Stomach (tissue), 9 donors: ENCODE results near the gene CTDSPL2. TPM values are rescaled to one million over a fixed set of nuclear protein-coding genes. Genes with fewer than 3 reads are reported as not detected.
"Not testable (repeated sequence)": the region's sequence is repeated elsewhere in the genome, so short reads cannot be mapped to it uniquely, and the experiment has no call there.

Source experiments
- DNase-seq, 2 donors: peaks; one replicate each; pipeline versions ENCODE4 v3.0.0 to v3.0.0-alpha.2; 2013 to 2019
- H3K27ac ChIP-seq, 5 donors: fragments of 200-600 bp in 4 of 5; sonication (generic) in 4 of 5; one replicate each; pipeline ENCODE4 v1.5.1; 2013 to 2019; ENCODE audit warnings: mild to moderate bottlenecking in 1 of 5, moderate library complexity in 1 of 5
- H3K27me3 ChIP-seq, 3 donors: fragments of 200-600 bp; sonication (generic); one replicate each; pipeline ENCODE4 v1.5.1; 2017 to 2019; ENCODE audit warnings: mixed run types in 1 of 3
- H3K36me3 ChIP-seq, 4 donors: fragments of 200-600 bp; sonication (generic); 1 replicate in 3 of 4; 2 replicates in 1 of 4; pipeline ENCODE4 v1.5.1; 2016 to 2019
- H3K4me1 ChIP-seq, 4 donors: fragments of 200-600 bp; sonication (generic); one replicate each; pipeline ENCODE4 v1.5.1; 2016 to 2019
- H3K4me3 ChIP-seq, 4 donors: fragments of 200-600 bp; sonication (generic) in 3 of 4; one replicate each; pipeline ENCODE4 v1.5.1; 2016 to 2019; ENCODE audit warnings: mild to moderate bottlenecking in 1 of 4
- H3K9me3 ChIP-seq, 4 donors: fragments of 200-600 bp; sonication (generic); one replicate each; pipeline ENCODE4 v1.5.1; 2016 to 2019
- EP300 ChIP-seq: sonication (generic); formaldehyde crosslinking; IDR thresholded peaks from one replicate; pipeline ENCODE4 v1.6.1; 2017; ENCODE audit warnings: antibody characterized with exemption
- POLR2A ChIP-seq, 4 donors: fragments of 450-650 bp; IDR thresholded peaks; one replicate each; pipeline ENCODE4 v1.6.1; 2016; ENCODE audit warnings: antibody characterized with exemption in 4 of 4, control low read depth in 2 of 4, mild to moderate bottlenecking in 1 of 4, moderate library complexity in 1 of 4
- POLR2AphosphoS5 ChIP-seq, 3 donors: sonication (generic); formaldehyde crosslinking; IDR thresholded peaks; one replicate each; pipeline ENCODE4 v1.6.1; 2016; ENCODE audit warnings: antibody characterized with exemption in 3 of 3
- WGBS, 5 donors: extraction: QIAGEN DNeasy Blood & Tissue Kit in 3 of 5; methylation state at CpG; one replicate each; pipeline versions ENCODE4 v1.1.5 to v1.1.7; 2013 to 2018; 5-methylcytosine and 5-hydroxymethylcytosine counted together
- intact Hi-C: fragments of 100-400 bp; cut with DNase I; formaldehyde crosslinking; loops from one replicate; pipeline ENCODE4 v1.15.1; 2023; ENCODE audit warnings: low total_unique reads
- polyA plus RNA-seq, 3 donors: library from polyadenylated mRNA; stranded (reverse); fragments of 200-250 nt; gene quantifications; one replicate each; pipeline ENCODE4 v1.2.3, GENCODE V29; 2013
- total RNA-seq, 5 donors: library from RNA; depleted of rRNA; stranded (reverse); fragments of >200 nt; gene quantifications; one replicate each; pipeline versions ENCODE4 v1.1.0 to v1.2.3, GENCODE V29; 2014 to 2016
- TF ChIP-seq, protein P1 (sequence below), 7 experiments: fragments of 450-650 bp in 4 of 7; fragments of 200-600 bp in 3 of 7; sonication (generic) in 3 of 7; IDR thresholded peaks; one replicate each; pipeline ENCODE4 v1.5.1; 2016 to 2019; ENCODE audit warnings: antibody characterized with exemption in 7 of 7, control low read depth in 2 of 7, mild to moderate bottlenecking in 1 of 7
- donor health status: healthy with polysubstance abuse.
- donor health status: Bipolar disorder and iron deficiency.
- donor health status: healthy.

CTDSPL2 gene
- total and polyA plus RNA-seq, 8 donors: 3.5 to 94.2 (median 9.9) TPM

DNA sequence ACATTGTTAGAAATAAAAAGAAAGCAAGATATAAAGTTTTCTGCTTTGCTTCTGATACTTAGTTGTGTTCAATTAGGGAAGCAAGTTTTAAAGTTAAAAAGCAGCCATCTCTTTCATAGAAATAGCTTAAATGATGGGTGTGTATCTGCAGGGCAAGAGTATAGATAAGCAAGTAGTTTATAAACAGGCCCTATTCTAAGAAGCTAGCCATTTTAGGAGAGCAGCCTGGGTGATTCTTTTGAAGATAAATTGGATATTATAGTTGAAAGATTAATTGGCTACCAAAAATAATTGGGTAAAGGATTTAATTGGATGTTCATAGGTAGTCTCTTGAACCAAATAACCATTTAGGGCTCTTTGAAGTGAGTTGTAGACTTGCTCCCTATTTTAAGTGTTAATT, 115.2 kb downstream of the CTDSPL2 start:
- no peak overlapping the region for H3K4me3 ChIP-seq
- TF ChIP-seq POLR2A (IDR thresholded peaks at IDR 0.05) (no peak), POLR2AphosphoS5 (IDR thresholded peaks at IDR 0.05) (no peak), EP300 (no peak)
- TF ChIP-seq, protein P1, sequence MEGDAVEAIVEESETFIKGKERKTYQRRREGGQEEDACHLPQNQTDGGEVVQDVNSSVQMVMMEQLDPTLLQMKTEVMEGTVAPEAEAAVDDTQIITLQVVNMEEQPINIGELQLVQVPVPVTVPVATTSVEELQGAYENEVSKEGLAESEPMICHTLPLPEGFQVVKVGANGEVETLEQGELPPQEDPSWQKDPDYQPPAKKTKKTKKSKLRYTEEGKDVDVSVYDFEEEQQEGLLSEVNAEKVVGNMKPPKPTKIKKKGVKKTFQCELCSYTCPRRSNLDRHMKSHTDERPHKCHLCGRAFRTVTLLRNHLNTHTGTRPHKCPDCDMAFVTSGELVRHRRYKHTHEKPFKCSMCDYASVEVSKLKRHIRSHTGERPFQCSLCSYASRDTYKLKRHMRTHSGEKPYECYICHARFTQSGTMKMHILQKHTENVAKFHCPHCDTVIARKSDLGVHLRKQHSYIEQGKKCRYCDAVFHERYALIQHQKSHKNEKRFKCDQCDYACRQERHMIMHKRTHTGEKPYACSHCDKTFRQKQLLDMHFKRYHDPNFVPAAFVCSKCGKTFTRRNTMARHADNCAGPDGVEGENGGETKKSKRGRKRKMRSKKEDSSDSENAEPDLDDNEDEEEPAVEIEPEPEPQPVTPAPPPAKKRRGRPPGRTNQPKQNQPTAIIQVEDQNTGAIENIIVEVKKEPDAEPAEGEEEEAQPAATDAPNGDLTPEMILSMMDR (IDR thresholded peaks at IDR 0.05): no peak
- peaks cover 5 to 33% (median 17%) of the 10 kb centered on the region in 4 donors for H3K36me3 ChIP-seq
- DNase-seq: no peak
- intact Hi-C loops: no loop called here
- H3K9me3 ChIP-seq: no peaks in the 10 kb centered on the region
- peak overlapping the region in 1 of 5 donors; percentile 39 for H3K27ac ChIP-seq
- no peaks in the 10 kb centered on the region for H3K27me3 ChIP-seq
- peaks cover 39 to 93% (median 66%) of the 10 kb centered on the region in 4 donors for H3K4me1 ChIP-seq

DNA sequence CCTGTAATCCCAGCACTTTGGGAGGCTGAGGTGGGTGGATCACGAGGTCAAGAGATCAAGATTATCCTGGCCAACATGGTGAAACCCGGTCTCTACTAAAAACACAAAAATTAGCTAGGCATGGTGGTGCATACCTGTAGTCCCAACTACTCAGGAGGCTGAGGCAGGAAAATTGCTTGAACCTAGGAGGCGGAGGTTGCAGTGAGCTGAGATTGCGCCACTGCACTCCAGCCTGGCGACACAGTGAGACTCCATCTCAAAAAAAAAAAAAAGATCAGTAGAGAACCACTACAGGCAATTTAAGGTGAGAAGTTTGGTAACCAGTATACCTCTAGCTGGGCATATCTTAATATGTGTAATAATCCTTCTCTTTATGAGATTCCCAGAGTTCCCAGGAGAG, 117.3 kb downstream of the CTDSPL2 start:
- H3K4me3 ChIP-seq, H3K27me3 ChIP-seq, DNase-seq, H3K9me3 ChIP-seq, intact Hi-C loops, H3K27ac ChIP-seq: not testable (repeated sequence)
- 86 to 97% (median 90%) methylated on average over 5 of the region's 5 CpGs for WGBS, 5 donors
- H3K4me1 ChIP-seq: peaks cover 25 to 73% (median 50%) of the 10 kb centered on the region in 4 donors
- peaks cover 0 to 37% (median 15%) of the 10 kb centered on the region in 4 donors for H3K36me3 ChIP-seq

DNA sequence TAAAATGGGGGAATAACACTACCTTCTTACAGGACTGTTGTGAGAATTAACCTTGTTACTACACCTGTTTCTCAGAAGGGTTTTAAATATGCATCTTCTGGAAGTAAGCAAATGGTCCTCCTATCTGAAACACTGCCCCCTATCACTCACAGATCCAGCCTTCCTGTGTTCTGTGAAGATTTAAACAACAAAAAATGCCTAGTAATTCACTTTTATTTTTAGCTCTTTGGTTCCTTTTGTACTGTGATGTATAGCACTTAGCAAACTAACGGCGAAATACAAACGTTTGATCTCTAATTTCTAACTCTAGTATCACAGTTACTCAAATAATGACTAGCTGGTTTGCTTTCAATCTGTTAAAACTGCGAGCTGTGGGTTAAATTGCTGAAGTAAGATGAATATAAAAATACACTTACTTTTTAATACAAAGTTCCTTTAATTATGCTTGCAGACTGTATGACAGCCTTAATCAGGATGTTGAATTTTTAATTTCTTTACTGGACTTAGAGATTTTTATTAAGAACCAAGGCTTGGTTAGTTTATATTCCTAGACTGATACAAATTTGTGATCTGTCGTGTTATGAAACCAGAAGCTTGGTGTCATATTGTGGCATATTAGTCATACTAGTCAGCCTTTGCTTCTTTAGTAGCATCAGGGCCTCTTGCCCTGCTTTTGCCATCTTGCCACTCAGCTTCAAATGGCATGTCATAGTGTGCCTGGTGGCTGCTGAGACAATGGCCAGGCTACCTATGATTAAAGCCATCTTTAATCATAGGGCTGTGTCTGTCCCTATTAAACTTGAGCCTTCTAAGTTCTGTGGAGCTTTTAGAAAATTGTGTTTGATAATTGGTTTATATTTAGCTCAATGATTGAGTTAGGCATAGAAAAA, 118.7 kb downstream of the CTDSPL2 start:
- intact Hi-C loops: no loop called here

DNA sequence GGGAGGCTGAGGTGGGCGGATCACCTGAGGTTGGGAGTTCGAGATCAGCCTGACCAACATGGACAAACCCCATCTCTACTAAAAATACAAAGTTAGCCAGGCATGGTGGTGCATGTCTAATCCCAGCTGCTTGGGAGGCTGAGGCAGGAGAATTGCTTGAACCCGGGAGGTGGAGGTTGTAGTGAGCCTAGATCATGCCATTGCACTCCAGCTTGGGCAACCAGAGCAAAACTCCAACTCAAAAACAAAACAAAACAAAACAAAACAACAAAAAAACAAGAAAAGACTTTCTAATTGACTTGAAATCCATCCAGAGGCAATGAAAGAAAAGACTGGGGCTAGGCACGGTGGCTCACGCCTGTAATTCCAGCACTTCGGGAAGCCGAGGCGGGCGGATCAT, 121.7 kb downstream of the CTDSPL2 start:
- intact Hi-C loops, H3K27me3 ChIP-seq, H3K27ac ChIP-seq, H3K9me3 ChIP-seq, H3K4me3 ChIP-seq, DNase-seq: not testable (repeated sequence)
- Histone ChIP-seq H3K36me3 (peaks cover 14 to 51% (median 36%) of the 10 kb centered on the region in 4 donors), H3K4me1 (peaks cover 8 to 38% (median 25%) of the 10 kb centered on the region in 4 donors)
- WGBS, 5 donors: 95 to 99% (median 98%) methylated on average over 9 of the region's 9 CpGs

More for the DNA sequence above, 118.7 kb downstream of the CTDSPL2 start:
- WGBS, 5 donors: 33 to 48% (median 34%) methylated on average over 5 of the region's 5 CpGs
- Histone ChIP-seq H3K9me3 (no peaks in the 10 kb centered on the region), H3K36me3 (peaks cover 0 to 30% (median 8%) of the 10 kb centered on the region in 4 donors), H3K4me3 (no peak overlapping the region), H3K4me1 (peaks cover 18 to 67% (median 49%) of the 10 kb centered on the region in 4 donors), H3K27ac (peak overlapping the region in 1 of 5 donors; percentile 3), H3K27me3 (no peaks in the 10 kb centered on the region)
- TF ChIP-seq, protein P1 (IDR thresholded peaks at IDR 0.05): no peak
- TF ChIP-seq EP300 (no peak), POLR2AphosphoS5 (IDR thresholded peaks at IDR 0.05) (peak in 1 of 3 donors; percentile 43), POLR2A (IDR thresholded peaks at IDR 0.05) (no peak)
- no peak for DNase-seq

DNA sequence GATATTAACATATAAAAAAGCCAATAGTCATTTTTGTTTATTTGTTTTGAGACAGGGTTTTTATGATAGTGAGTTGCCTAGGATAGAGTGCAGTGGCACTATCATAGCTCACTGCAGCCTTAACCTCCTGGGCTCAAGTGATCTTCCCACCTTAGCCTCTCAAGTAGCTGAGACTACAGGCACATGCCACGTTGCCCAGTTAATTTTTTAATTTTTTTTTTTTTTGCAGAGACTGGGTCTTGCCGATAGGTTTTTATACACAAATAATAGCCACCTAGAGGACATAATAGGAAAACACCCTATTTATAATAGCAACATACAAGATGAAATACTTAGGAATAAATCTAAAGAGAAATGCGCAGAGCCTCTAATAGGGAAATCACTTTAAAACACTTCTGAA, 122.8 kb downstream of the CTDSPL2 start:
- Histone ChIP-seq H3K36me3 (peaks cover 21 to 60% (median 47%) of the 10 kb centered on the region in 4 donors), H3K27ac (no peak overlapping the region), H3K27me3 (no peaks in the 10 kb centered on the region), H3K4me3 (no peak overlapping the region), H3K4me1 (peaks cover 2 to 27% (median 18%) of the 10 kb centered on the region in 4 donors), H3K9me3 (no peaks in the 10 kb centered on the region)
- TF ChIP-seq POLR2AphosphoS5 (IDR thresholded peaks at IDR 0.05) (no peak), POLR2A (IDR thresholded peaks at IDR 0.05) (no peak), EP300 (no peak)
- TF ChIP-seq, protein P1 (IDR thresholded peaks at IDR 0.05): peak in 2 of 7 experiments; percentile 18 to 31
- WGBS, 5 donors: 31 to 35% (median 33%) methylated on average over 3 of the region's 3 CpGs
- DNase-seq: no peak
- intact Hi-C loops: no loop called here
